ENCODE results near the gene XAGE1B. TPM values are rescaled to one million over a fixed set of nuclear protein-coding genes. Genes with fewer than 3 reads are reported as not detected.
"Not testable (repeated sequence)": the region's sequence is repeated elsewhere in the genome, so short reads cannot be mapped to it uniquely, and the experiment has no call there.

The XAGE1B gene, protein sequence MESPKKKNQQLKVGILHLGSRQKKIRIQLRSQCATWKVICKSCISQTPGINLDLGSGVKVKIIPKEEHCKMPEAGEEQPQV
- total RNA-seq (2014; rRNA removed; shearing (Covaris generic)): not detected in 2 replicates

DNA sequence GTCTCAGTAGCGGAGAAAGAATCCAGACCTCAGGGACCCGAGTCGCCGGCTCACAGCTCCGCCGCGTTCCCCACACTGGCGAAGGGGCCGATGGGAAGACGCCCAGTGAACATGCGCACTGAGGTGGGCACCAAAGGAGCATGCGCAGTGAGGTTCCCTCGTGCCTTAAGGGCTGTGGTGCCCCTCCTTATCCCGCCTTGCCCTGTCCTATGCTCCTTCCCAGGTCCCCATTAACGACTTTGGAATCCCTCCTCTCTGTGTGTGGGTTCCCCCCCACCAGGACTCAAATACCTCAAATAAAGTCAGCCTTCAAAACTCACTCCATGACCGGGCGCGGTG, at the start of gene XAGE1B:
Gene XAGE1B, minus strand, starts transcription at position 77 of the 339 bp plus-strand sequence. CDS start 1,536 bp downstream, outside the sequence.
- not testable (repeated sequence) for DNase-seq (ENCODE audit: low read depth)

DNA sequence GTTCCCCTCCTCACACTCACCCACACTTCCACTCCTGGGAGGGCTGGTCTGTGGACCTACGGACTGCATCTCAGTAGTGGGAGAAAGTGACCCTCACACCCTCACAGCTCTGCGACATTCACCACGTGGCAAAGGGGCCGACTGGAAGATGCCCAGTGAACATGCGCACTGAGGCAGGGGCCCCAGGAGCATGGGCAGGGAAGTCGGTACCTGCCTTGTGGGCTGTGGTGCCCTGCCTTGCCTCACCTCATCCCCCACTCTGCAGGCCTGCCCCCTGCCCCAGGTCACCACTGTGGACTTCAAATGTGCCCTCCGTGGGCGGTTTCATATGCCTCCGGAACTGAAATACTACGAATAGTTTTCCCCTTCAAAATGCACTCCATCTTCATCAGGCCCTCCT, 46.2 kb upstream of the XAGE1B start:
- no peak for DNase-seq (ENCODE audit: low read depth)

DNA sequence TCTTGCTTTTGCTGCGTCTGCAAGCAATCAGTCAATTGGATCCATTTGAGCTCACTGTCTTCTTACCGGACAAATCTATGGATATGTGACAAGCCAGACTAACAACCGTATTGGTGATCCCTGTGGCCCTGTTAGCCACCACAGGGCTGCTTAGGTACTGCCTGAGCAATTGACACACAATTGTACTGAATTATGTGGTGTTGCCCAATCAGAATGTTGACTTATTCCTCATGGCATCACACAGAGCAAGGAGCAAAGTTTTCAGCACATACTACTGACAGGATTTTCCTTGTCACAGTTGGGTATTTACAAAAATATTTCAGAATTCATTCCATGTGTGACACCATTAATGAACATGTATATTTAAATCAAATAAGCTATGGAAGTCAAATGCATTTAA, 41.3 kb upstream of the XAGE1B start:
- DNase-seq (ENCODE audit: low read depth): no peak

DNA sequence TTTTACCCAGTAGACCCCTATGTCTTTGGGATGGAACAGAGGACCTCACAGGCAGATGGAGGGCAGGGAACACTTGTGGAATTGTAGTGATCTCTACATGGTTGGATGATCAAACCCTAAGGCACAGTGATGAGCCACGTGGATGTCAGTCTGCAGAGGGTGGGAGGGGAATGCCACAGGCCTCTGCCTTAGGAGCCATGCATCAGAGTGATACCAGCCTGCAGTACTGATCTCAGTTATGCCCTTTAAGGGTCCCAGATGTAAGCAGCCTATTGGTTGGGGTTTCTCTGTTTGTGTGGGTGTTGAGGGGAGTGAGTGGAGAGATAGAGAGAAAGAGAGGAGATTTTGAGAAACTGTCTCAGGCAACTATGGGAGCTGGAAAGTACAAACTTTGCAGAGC, 39.9 kb upstream of the XAGE1B start:
- no peak for DNase-seq (ENCODE audit: low read depth)

DNA sequence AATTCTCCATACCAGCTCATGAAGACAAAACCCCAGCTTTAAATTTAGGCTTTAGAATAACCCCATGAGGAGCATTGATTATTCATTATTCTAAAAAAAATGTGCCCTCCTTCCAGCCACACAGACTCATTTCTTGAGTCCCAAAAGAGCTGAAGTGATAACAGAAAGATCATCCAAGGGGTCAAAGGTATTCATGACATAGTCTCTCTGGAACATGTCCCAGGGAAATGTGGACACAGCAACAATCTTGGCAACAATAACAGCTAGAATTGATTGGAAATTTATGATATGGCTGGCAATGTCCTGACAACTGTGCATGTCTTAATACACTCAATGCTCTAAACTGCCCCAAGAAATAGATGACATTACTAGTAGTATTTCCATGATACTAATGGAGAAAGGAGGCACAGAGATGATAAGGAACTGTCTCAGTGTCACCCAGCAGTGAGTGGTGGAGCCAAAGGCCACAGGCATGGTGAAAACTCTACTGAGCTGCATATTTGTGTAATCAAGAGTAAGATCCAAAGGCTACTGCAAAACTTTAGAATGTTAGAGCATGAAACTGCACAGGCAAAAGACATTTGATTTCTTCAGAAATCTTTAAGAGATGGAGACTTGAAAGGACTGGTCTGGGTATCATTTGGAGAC, 37.3 kb upstream of the XAGE1B start:
- DNase-seq (ENCODE audit: low read depth): no peak

DNA sequence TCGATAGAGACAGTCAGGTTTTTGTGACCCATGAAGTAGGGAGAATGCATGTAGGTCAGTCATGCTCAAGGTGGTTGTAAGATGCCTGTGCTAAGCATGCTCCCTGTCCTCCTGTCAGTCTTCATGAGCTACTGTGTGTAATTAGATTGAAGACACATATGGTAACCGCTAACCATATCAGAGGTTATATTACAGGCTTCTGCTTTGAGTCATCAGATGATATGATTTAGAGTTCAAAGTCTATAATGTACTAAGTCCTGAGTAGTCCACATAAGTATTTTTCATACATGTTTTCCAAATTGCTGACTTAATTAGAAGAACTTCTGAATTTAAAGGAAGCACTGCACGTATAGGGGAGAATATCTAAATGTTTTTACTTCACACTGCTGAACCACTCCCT, 31.9 kb upstream of the XAGE1B start:
- DNase-seq (ENCODE audit: low read depth): not testable (repeated sequence)

DNA sequence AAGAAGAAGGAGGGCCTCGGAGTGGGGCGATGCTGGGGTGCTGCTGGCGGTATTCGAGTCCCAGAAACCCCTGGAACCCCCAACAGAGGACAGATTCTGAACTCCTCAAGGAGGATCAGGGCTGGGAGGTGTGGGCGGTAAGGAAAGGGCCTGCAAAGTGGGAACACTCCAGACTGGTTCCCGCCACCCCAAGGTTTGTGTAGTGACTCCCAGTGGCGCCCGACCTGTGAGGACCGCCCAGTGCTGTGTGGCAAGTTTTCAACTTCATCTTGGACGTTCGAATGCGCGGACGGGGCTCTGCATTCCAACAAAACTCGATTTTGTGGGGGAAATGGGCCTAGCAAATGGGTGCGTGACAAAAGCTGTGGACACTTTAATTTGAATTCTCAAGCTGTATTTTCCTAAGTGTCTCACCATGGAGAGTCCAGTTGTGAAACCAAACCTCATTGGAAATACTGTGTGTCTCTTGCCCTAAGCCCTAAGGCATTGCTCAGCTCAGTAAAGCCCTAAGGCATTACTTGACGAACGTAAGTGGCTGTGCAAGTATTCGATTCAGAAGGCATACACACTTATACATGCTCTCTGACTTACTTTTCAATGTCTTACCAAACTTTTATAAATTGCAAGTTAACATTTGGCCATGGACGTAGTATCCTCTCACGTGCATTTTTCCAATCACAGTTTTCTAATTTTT, 27.4 kb upstream of the XAGE1B start:
- no peak for DNase-seq (ENCODE audit: low read depth)

DNA sequence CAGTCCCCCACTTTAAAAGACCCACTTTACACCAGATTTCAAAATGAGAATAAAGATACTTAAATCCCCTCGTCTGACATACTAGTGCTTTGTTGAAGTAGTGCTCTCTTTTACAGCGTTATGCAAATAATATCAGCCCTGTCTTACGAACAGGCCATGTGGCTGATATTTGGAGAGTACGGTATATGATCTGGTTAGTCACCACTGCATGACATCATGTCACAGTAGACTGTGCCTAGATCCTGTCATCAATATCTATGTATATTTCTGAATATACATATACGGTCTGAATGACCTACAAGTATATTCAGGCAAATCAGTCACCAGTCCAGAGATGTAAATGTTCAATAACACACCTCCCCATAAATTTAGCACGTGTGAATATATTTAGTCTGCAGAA, 25.4 kb upstream of the XAGE1B start:
- DNase-seq (ENCODE audit: low read depth): no peak

DNA sequence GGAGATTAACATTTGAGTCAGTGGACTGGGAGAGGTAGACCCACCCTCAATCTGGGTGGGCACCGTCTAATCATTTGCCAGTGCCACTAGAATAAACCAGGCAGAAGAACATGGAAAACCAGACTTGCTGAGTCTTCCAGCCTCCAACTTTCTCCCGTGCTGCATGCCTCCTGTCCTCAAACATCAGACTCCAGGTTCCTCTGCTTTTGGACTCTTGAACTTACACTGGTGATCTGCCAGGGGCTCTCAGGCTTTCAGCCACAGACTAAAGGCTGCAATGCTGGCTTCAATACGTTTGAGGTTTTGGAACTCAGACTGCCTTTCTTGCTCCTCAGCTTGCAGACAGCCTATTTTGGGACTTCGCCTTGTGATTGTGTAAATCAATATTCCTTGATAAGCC, 24.2 kb upstream of the XAGE1B start:
- not testable (repeated sequence) for DNase-seq (ENCODE audit: low read depth)

DNA sequence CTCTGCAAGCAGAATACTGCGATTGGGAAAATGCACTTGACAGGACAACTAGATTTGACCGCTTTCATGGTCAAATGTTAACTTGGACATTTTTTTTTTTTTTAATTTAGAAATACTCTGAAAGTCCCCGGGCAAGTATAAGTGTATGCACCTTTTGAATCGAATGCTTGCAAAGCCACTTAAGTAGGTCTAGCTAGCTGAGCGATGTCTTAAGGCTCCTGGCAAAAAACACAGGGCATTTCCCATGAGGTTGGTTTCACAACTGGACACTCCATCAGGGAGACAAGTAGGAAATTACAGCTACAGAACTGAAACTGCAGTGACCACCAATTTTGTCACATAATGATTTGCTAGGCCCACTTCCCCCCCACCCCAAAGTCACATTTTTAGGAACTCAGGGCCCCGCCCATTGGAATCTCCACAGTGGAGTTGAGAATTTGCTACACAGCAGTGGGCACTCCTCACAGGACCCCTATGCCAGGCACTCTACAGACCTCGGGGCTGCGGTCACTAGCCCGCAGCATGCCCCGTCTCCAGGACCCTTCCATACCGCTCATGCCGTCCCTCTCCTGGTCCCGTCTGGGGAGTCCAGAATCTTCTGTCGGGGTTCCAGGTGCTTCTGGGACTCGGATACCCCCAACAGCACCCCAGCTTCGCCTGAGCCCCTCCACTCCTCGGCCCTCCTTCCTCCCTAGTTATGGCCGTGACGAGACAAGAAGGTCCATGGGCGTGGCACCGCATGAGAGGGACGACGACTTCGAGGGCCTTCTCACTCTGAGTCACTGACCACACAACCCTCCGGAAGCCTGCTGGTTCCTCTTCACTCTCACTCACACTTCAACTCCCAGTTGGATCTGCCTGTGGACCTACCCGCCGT, 515 bp downstream of the XAGE1B start:
- DNase-seq (ENCODE audit: low read depth): not testable (repeated sequence)

DNA sequence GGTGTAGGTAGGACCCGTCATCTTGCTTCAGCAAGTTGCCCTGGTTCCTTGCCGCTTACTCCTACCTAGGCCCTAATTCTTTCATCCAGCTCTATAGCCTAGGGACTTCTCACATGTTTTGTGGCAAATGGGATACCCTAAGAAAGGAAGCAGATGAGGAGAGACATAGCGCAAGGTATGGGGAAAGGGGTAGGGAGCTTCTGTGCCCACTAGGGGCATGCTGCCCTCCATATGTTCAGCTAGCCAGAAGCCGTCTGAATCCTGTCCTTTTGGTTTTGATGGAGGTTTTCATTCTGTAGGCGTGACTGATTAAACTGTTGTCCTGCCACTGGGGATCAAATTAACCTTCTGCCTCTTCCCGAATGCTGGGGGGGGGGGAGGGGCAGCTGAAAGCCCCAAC, 5.7 kb downstream of the XAGE1B start:
- DNase-seq (ENCODE audit: low read depth): not testable (repeated sequence)

DNA sequence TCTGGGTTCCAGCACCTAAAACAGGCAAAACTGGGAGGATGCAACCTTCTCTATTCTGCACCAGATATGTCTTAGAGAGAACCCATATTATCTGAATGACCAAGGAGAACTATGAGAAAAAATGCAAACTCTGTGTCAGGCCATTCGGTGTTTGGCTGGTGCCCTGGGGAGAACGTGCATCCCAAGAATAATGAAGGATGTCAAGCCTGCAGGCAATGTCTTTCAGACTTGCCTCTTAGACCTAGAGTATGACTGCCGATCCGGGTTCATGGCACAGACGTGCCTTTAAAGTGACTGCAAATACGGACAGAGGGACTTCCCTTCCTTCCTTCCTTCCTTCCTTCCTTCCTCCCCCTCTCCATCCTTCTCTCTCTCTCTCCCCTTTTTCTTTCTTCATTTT, 6.9 kb downstream of the XAGE1B start:
- DNase-seq (ENCODE audit: low read depth): no peak

DNA sequence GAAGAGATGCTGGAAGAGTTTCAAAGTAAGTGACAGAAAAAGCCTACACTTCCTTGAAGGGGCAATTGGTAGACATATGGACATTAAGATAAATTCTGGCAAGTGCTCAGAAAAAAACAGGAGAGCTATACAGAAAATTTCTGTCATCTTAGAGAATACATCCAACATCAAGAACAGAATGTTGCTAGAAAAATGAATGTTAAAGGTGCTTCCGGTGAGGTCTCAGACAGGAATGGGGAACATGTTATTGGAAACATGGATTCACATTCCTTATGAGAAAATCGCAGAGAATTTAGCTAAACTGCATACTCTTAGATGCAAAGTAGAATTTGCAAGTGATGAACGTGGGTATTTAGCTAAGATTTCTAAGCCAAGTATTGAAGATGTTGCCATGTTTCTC, 9.5 kb downstream of the XAGE1B start:
- no peak for DNase-seq (ENCODE audit: low read depth)

DNA sequence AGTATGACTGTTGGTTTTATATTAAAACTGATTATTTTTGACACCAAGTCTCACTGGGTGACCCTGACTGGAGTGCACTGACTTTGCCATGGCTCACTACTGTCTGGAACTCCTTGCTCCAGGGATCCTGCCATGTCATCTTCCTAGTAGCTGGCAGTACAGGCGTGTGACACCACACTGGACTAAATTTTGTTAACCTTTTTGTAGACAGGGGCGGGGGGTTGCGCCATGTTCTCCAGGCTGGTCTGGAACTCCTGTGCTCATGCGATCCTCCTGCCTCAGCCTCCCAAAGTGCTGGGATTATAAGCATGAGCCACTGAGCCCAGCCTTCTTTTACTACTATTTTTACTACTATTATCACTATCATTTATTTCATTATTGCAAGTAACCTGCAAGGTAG, 12.3 kb downstream of the XAGE1B start:
- no peak for DNase-seq (ENCODE audit: low read depth)

DNA sequence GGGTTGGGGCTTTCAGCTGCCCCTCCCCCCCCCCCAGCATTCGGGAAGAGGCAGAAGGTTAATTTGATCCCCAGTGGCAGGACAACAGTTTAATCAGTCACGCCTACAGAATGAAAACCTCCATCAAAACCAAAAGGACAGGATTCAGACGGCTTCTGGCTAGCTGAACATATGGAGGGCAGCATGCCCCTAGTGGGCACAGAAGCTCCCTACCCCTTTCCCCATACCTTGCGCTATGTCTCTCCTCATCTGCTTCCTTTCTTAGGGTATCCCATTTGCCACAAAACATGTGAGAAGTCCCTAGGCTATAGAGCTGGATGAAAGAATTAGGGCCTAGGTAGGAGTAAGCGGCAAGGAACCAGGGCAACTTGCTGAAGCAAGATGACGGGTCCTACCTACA, 15.5 kb downstream of the XAGE1B start:
- DNase-seq (ENCODE audit: low read depth): not testable (repeated sequence)

DNA sequence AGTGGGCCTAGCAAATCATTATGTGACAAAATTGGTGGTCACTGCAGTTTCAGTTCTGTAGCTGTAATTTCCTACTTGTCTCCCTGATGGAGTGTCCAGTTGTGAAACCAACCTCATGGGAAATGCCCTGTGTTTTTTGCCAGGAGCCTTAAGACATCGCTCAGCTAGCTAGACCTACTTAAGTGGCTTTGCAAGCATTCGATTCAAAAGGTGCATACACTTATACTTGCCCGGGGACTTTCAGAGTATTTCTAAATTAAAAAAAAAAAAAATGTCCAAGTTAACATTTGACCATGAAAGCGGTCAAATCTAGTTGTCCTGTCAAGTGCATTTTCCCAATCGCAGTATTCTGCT, 20.5 kb downstream of the XAGE1B start:
- DNase-seq (ENCODE audit: low read depth): not testable (repeated sequence)

DNA sequence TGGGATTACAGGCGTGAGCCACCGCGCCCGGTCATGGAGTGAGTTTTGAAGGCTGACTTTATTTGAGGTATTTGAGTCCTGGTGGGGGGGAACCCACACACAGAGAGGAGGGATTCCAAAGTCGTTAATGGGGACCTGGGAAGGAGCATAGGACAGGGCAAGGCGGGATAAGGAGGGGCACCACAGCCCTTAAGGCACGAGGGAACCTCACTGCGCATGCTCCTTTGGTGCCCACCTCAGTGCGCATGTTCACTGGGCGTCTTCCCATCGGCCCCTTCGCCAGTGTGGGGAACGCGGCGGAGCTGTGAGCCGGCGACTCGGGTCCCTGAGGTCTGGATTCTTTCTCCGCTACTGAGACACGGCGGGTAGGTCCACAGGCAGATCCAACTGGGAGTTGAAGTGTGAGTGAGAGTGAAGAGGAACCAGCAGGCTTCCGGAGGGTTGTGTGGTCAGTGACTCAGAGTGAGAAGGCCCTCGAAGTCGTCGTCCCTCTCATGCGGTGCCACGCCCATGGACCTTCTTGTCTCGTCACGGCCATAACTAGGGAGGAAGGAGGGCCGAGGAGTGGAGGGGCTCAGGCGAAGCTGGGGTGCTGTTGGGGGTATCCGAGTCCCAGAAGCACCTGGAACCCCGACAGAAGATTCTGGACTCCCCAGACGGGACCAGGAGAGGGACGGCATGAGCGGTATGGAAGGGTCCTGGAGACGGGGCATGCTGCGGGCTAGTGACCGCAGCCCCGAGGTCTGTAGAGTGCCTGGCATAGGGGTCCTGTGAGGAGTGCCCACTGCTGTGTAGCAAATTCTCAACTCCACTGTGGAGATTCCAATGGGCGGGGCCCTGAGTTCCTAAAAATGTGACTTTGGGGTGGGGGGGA, 21.1 kb downstream of the XAGE1B start, which contains the start of gene XAGE1A:
Gene XAGE1A, plus strand, starts transcription at position 264 of the 874 bp plus-strand sequence. CDS start 1,554 bp downstream, outside the sequence.
- DNase-seq (ENCODE audit: low read depth): not testable (repeated sequence)

DNA sequence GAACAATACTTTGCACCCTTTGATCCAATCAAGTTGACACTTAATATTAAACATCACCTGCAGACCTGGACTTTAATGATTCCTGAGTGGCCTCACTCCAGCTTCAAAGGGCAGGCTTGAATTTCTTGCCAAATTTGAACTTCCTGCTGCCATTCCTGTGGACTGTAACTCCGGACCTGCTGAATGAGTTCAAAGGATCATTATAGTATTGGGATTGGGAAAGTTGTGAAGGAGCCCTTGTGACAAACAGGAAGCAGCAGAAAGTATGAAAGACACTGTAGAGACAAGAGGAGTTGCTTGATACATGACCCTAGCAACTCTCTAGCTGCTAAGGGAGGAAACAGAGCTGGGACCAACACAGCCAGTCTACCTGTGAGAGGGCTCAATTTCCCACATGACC, 45.6 kb downstream of the XAGE1B start:
- DNase-seq (ENCODE audit: low read depth): not testable (repeated sequence)
